Measurements from ENCODE around the gene RPL3. TPM values are rescaled to one million over a fixed set of nuclear protein-coding genes. Genes with fewer than 3 reads are reported as not detected.

Gene RPL3
- total and polyA plus RNA-seq, 7 donors: 266 to 1,471 (median 470) TPM

GRCh38 chr22:39275814-39276439, 43.5 kb downstream of the RPL3 start:
- no peaks in the 10 kb centered on the region for H3K9me3 ChIP-seq
- WGBS, 3 donors: 80 to 87% (median 84%) methylated on average over 9 of the region's 9 CpGs
- H3K4me1 ChIP-seq: peaks cover 18% of the 10 kb centered on the region
- TF ChIP-seq, protein P1, sequence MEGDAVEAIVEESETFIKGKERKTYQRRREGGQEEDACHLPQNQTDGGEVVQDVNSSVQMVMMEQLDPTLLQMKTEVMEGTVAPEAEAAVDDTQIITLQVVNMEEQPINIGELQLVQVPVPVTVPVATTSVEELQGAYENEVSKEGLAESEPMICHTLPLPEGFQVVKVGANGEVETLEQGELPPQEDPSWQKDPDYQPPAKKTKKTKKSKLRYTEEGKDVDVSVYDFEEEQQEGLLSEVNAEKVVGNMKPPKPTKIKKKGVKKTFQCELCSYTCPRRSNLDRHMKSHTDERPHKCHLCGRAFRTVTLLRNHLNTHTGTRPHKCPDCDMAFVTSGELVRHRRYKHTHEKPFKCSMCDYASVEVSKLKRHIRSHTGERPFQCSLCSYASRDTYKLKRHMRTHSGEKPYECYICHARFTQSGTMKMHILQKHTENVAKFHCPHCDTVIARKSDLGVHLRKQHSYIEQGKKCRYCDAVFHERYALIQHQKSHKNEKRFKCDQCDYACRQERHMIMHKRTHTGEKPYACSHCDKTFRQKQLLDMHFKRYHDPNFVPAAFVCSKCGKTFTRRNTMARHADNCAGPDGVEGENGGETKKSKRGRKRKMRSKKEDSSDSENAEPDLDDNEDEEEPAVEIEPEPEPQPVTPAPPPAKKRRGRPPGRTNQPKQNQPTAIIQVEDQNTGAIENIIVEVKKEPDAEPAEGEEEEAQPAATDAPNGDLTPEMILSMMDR (IDR thresholded peaks at IDR 0.05): no peak
- intact Hi-C loops (cut with DNase I): loop anchor here in 1 of 2 donors (5.0 kb wide), 1 partner anchor 34 kb away; the partner anchor contains the start of gene PDGFB
- DNase-seq (no peak), ATAC-seq (no peak)
- no peak overlapping the region for H3K4me3 ChIP-seq
- H3K27me3 ChIP-seq (ENCODE audit: insufficient read depth in 3 of 3, low read length in 2 of 3): no peaks in the 10 kb centered on the region
- H3K27ac ChIP-seq: no peak overlapping the region
- H3K36me3 ChIP-seq (ENCODE audit: insufficient read depth in 1 of 2, low read depth in 1 of 2): no peaks in the 10 kb centered on the region

DNA sequence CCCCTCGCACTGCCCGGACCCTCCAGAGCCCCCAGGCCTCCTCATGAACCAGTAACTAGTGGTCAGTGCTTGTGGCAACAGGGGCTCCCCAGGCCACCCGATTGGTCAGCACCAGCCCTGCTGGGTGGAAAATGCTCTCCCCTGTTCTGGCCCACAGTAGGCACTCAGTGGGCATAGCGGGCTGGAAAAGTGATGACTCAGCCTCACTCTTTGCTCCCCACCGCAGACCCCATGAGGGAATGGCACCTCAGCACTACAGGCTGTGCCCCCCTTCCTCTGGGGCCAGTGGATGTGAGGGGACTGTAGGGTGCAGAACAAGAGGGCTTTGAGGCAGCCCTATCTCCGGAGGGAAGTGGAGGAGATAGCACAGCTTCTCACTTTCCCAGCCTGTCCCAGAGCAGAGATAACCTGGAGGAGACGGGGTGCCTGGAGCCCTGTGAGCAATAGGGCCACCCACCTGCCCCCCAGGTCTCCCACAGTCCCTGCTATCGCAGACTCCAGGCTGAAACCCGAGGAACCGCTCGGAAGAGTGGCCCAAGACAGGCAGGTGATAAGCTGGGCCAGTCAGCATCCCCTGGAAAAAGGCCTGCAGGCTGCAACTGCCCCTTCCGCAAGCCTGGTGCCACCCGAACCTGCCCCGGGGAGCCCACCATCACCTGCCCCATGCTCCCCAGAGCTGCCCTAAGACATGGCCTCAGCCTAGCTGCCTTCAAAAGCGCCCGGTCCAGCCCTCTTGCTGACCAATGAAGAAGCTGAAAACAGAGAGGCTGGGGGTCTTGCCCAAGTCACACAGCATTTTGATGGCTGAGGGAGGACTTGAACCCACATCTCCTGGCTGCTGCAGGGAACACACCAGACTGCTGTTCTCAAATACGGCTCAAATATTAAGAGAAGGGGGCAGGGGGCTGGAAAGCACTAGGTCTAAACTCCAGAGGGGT, 45.2 kb downstream of the RPL3 start:
- Histone ChIP-seq H3K4me1 (peaks cover 18% of the 10 kb centered on the region), H3K4me3 (no peak overlapping the region), H3K36me3 (ENCODE audit: insufficient read depth in 1 of 2, low read depth in 1 of 2) (no peaks in the 10 kb centered on the region), H3K27me3 (ENCODE audit: insufficient read depth in 3 of 3, low read length in 2 of 3) (no peaks in the 10 kb centered on the region), H3K9me3 (no peaks in the 10 kb centered on the region), H3K27ac (no peak overlapping the region)
- TF ChIP-seq, protein P1 (IDR thresholded peaks at IDR 0.05): no peak
- no peak for ATAC-seq
- intact Hi-C loops (cut with DNase I): no loop called here
- no peak for DNase-seq
- 87 to 90% (median 88%) methylated on average over 17 of the region's 17 CpGs for WGBS, 3 donors

GRCh38 chr22:39270792-39271191, 48.6 kb downstream of the RPL3 start:
- H3K27ac ChIP-seq: no peak overlapping the region
- H3K4me1 ChIP-seq: peaks cover 7% of the 10 kb centered on the region
- H3K4me3 ChIP-seq: no peak overlapping the region
- H3K27me3 ChIP-seq (ENCODE audit: insufficient read depth in 3 of 3, low read length in 2 of 3): no peaks in the 10 kb centered on the region
- TF ChIP-seq, protein P1 (IDR thresholded peaks at IDR 0.05): no peak
- ATAC-seq: no peak
- 85 to 95% (median 92%) methylated on average over 9 of the region's 9 CpGs for WGBS, 3 donors
- intact Hi-C loops (cut with DNase I): no loop called here
- DNase-seq: no peak
- no peaks in the 10 kb centered on the region for H3K9me3 ChIP-seq
- no peaks in the 10 kb centered on the region for H3K36me3 ChIP-seq (ENCODE audit: insufficient read depth in 1 of 2, low read depth in 1 of 2)

DNA sequence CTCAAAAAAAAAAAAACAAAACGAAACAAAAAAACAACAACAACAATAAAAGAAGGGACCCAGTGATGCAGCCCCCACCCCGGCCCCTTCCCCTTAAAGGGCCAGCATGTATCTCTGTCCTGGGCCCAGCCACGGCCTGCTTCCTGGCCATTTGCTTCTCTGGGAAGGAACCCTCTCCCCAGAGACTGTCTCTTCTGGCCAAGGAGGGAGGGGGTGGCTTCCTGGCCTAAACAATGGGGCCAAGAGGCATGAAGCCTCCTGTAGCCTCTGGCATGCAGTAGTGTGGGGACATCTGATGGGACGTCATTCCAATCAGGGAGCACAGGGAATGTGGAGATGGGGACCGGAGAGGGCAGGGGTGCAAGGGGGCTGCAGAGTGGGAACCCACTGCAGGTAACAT, 49.1 kb downstream of the RPL3 start:
- DNase-seq: no peak
- Histone ChIP-seq H3K36me3 (ENCODE audit: insufficient read depth in 1 of 2, low read depth in 1 of 2) (no peaks in the 10 kb centered on the region), H3K4me3 (no peak overlapping the region), H3K27ac (peak overlapping the region; percentile 3), H3K9me3 (no peaks in the 10 kb centered on the region), H3K4me1 (peaks cover 7% of the 10 kb centered on the region), H3K27me3 (ENCODE audit: insufficient read depth in 3 of 3, low read length in 2 of 3) (no peaks in the 10 kb centered on the region)
- peak in 1 of 4 donors; percentile 24 for ATAC-seq
- WGBS, 3 donors: 67 to 76% (median 72%) methylated on average over 5 of the region's 5 CpGs
- intact Hi-C loops (cut with DNase I): no loop called here
- TF ChIP-seq, protein P1 (IDR thresholded peaks at IDR 0.05): no peak

All from psoas muscle (tissue), 8 donors.